HG03135 (cell line): ENCODE data around the gene ABCC12.
"Not testable (repeated sequence)": the region's sequence is repeated elsewhere in the genome, so short reads cannot be mapped to it uniquely, and the experiment has no call there.

ENCODE experiments used
- ATAC-seq: cut with Tn5 transposase; IDR thresholded peaks from one replicate; pipeline ENCODE4 v1.9.1; 2021; ENCODE audit warnings: mild to moderate bottlenecking, moderate library complexity; ENCODE audit not compliant: unreplicated experiment

ABCC12 gene

DNA sequence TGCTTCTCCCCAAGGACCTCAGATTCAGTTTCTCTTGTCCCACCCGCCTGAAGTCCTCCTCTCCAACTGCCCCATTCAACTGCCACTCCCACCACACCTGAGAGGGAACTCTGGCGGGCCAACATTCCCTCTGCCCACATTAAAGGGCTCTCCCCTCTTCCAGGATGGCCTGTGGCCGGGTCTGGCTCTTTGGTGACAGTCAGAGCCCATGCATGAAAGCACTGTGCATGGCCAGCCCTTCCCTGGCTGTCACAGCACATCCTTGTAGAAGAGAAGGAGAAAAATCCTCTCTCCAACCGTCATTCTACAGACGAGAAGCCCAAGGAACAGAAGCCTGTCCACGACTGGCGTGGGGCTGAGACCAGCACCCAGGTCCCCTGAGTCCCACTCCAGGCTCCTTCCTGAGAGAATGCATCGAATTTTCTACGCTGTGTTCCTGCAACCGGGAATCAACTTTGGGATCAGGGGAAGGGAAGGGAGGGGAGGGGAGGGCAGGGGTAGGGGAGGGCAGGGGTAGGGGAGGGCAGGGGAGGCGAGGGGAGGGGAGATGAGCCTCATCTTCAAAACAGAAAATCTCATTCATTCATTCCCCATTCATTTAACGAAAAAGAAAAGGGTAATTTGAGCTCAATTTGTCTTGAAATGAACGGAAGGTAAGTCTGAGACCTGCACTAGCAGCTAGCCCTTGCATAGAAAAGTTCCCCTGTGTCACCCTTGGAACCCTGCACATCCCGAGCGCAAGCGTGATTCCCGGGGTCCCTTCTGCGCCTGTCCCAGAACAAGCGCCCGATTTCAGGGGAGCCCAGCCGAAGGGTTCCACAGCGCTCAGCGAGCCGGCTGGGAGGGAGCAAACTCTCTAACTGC lies at the start of gene ABCC12:
ABCC12 (minus strand) TSS at position 68 of the 864 bp plus-strand sequence. CDS start 9,569 bp downstream, outside the sequence.
- no peak for ATAC-seq

DNA sequence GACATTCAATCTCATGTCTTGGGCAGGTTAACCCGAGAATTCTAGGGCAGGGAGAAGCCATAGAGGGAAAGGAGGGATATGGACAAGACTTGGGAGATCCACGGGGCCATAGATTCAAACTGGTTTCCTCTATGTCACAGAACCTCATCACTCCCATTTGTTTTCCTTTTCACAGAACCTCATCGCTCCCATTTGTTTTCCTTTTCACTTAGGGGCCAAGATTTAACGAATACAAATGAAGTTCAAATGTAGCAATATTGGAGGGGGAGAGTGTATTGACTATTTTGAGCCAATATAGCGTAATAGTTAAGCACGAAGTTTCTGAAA lies 49.0 kb upstream of the ABCC12 start:
- ATAC-seq = no peak

DNA sequence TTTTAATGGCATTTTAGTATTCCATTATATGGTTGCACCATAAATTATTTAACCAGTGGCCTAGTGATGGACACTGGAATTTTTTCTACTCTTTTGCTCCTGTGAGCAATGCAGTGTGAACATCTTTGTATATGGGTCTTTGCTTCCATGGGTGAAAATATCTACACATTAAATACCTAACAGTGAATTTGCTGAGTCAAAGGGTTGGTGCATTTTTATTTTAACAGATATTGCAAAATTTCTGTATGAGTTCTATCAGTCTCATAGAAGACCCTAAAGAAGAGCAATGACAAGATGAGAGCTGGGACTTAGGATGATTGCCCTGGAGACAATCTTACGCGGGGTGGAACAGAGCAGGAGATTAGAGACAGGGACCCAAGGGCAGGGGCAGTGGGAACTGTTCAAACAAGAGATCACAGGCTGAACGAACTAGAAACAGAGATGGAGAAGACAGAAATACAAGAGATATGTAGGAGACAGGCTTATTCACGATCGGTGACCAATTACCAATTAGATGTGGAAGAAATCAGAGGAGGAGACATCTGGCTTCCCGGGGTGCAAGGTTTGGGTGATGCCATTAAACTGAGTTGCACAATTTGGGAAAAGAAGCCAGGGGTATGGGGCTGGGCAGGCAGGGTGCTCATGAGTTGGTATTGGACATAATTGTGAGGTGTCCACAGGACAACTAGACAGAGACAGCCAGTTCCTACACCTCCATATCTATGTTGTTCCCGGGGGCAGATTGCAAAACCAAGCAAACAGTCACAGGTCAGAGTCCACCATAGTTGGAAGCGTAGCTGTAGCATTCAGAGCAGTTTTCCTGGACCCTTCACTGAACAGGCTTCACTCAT lies 48.4 kb upstream of the ABCC12 start:
- ATAC-seq = no peak

DNA sequence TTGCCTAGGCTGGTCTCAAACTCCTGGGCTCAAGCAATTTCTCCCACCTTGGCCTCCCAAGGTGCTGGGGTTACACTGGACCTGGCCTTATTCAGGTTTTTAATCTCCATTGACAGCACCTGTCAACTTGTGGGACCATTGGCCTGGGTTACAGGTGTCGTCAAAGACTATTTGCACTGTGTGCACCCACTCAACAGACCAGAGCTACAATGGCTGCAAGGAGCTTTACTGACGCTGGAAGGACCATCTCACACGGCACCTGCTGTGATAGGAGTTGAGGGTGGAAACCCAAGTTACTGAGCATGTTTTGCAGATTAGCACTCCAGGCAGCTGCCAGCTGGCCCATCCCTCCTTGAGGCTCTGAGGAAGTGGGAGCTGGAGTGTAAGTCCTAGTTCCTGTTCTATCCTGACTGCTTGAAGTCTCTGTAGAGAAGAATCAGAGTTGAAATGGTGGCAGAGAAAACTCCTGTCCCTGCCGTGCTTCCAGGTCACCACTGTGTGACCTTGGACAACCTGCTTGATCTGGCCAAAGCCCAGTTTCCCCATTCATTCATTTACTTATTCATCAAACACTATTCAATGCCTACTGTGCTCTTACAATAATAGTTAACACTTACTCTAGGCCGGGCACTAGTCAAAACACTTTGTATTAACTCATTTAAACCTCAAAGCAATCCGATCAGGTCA lies 45.9 kb upstream of the ABCC12 start:
- ATAC-seq = no peak

DNA sequence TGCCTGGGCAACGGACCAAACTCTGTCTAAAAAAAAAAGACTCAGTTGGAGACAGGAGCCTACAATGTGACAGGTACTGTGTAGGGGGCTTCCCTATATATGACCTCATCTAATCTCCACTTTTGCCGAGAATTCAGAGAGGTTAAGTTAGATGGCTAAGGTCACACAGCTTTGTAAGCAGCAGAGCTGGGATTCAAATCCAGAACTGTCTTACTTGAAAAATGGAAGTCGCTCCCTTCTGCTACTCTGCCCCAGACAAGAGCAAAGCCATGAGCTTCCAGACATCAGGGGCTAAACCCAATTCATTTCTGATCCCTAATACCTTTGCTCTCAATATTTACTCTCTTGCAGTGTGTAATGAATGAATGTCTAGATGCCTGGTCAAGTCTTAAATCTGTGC lies 41.5 kb upstream of the ABCC12 start:
- ATAC-seq = no peak

DNA sequence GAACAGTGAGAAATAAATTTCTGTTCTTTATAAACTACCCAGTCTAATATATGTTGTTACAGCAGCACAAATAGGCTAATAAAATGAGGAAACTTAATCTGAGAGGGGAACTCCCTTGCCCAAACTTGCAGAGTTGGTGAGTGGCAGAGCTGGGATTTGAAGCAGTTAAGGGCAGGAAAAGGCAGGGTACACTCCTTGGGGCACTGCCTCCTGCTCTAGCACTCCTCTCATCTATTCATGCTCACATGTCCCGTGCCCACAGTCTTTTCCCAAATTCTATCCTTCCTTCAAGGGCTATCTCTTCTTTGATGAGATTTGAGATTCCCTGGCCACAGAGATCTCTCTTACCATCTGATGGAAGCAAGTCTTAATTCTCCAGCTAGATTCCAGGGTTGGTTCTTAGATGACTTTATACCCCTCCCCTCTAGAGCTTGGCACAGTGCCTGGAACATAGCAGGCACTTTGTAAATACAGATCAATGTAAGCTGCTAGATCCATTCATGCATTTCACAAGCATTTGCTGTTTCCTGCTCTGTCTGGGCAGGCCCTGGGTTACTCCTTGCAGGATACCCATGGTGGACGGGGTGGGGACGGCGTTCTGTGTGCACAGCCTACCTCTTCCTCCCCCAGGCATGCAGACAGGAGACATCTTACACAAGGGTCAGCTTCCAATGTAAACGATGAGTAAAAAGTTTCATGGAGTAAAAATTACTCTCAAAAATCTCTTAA lies 39.2 kb upstream of the ABCC12 start:
- ATAC-seq = no peak

DNA sequence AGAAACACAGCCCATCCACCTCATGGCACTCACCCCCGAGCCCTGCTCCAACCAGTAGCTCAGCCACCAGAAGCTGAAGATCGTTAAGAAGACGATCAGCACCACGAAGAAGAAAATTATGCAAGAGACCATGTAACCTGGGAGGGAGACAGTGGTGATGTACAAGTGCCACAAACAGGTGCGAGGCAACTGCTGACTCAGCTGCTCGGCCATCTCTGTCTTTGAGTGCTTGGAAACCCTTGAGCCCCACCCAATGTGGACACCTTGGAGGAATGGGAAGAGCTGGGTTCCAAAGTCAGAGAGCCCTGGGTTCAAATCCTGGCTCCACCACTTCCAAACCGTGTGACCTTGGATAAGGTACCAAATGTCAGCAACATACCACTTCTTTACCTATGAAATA lies 38.1 kb upstream of the ABCC12 start:
- ATAC-seq = no peak

DNA sequence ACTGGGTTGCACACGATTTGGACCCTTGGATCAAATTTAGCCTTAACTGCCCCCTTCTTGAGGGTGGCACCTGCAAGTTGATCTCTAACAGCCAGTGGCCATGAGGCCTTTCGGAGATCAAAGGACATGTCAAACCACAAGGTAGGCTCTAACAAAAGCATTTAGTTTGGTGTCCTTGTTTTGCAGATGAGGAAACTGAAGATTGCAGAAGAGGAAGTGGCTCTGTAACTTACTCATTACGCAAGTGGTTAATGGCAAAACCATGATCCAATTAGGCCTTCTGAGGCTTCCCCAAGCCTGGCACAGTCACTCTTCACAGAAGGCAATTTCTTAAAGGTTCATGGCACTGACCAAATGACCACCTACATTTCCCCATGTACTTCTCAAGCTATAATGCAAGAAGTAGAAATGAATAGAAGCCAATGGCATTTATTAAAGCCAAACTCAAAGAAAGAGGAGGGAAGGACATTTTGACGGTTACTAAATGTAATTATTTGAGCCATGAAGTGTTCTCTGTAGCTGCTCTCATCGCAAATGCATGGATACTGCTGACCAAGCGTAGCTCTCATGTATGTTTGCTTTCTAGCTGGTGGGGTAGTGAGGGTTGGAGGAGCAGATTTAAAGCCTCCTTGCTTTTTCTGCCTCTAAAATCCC lies 32.8 kb upstream of the ABCC12 start:
- ATAC-seq = peak; percentile 89

DNA sequence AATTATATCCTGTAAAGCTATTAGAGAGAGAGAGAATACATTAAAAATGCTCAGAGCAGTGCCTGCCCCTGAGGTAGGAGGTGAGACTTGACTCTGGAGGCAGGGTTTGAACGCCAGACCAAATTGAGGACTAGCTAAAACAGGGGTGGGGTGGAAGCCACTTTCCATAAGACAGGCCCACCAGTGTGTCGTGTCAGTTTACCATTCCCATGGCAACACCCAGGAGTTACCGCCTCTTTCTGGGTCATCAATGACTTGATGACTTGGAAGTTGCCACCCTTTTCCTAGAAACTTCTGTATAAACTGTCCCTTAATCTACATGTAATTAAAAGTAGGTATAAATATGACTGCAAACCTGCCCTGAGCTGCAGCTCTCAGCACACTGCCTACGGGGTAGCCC lies 32.0 kb upstream of the ABCC12 start:
- ATAC-seq = no peak

DNA sequence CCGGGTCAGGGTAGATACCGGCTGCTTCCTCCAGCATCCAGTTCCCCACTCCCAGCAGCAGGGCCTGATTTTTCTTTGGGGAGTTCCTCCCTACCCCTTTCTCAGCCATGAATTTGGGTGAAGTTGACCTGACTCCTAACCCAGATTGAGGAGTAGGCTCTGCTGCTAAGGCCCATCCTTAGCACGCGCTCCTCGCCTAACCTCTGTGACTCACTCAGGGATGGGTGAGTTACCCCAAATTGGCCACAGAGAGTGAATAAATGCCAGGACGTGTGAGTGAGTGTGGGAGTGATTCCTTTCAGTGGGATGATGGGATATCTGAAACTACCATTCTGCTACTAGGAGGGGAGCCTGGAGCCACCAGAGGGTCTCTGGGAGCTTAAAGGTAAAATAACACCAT lies 28.9 kb upstream of the ABCC12 start:
- no peak for ATAC-seq

DNA sequence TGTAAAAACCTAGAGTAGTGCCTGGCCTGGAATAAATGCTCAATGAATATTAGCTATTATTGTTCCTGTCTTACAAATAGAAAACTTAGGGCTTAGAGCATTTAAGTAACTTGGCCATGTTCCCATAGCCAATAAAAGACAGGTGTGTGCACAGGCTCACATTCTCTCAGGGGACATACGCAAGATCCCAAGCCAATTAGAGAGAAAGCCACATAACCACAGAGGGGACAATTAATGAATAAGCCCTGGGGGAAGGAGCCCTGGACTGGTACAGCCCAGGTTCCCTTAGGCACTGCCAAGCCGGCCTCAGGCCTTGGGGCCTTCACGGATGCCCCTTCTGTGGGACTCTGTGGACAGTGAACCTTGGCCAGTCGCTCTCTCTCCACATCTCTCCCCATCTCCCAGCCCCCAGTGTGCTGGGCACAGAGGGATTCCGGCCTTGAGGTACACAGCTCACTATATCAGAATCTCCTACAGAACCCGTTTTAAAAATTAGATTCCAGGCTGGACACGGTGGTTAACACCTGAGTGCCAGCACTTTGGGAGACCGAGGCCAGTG lies 27.3 kb upstream of the ABCC12 start:
- ATAC-seq = no peak

DNA sequence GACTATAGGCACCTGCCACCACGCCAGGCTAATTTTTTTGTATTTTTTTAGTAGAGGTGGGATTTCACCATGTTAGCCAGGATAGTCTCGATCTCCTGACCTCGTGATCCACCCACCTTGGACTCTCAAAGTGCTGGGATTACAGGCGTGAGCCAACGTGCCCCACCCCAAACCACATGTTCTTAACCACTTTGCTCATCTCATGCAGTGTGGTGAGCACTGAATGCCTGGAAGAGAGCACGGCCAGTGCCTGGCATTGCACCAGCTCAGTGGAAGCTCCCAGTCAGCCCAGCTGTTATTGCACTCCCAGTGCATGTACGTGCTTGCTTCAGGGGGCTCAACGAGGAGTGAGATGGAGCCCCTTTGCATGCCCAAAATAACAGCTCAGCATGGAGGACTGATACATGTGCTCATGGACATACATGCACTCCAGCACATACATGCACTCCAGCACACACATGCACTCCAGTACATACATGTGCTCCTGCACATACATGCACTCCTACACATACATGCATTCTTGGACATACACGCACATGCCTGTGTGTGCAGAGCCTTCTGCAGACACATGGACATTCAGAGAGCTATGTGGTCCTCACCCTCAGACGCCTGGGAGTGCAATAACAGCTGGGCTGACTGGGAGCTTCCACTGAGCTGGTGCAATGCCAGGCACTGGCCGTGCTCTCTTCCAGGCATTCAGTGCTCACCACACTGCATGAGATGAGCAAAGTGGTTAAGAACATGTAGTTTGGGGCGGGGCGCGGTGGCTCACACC lies 26.1 kb upstream of the ABCC12 start:
- not testable (repeated sequence) for ATAC-seq

DNA sequence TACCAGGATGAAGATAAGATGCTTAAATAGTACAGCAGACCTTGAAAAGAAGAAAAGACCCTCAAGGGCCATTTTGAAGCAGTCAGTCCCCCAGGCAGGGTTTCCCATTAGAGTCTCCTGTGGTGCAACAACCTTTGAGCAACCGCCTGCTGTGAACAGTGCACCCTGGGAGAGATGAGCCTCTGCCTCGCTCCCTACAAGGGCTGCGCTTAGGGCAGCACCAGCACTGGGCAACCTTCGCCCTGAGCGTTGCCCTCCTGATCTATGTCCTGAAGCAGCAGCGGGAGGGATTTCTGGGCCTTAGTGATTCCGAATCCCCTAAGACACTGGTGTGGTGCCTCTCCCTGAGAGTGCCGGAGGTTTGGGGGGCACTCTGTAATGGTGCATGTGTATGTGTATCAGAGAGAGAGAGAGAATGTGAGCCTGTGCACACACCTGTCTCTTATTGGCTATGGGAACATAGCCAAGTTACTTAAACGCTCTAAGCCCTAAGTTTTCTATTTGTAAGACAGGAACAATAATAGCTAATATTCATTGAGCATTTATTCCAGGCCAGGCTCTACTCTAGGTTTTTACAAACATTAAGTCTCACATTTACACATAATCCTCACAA lies 25.2 kb upstream of the ABCC12 start:
- ATAC-seq = no peak

DNA sequence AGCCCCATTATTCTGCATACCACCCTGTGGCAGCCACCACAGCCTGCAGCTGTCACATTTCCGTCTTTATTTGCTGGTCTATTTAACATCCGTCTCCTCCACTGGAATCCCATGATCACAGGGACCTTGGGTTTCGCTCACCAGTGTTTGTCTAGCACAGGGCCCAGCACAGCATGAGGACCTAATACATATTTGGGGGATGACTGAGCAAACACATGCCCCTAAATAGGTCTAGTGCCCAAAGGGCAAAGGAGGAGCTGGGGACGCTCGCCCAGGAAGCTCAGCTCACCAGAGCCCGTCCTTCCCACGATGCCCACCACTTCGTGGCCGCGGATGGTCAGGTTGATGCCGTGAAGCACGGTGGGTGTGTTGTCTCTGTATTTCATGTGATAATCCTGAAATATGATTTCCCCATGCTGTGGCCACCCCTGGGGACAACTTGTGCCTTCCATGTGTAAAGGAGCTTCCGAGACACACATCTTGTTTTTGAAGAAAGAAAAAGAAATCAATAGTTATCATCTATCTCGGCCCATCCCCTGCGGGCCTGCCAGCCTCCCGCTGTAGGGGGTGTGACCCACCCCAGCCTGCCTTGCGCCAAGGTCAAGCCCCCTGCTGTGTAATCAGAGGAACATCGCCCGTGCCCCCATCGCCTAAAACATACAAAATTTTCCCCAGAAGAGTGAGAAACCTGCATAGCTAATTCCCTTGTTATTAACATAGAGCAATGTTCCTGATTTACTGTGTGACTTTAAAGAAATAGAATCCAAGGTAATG lies 21.0 kb upstream of the ABCC12 start:
- ATAC-seq = no peak

DNA sequence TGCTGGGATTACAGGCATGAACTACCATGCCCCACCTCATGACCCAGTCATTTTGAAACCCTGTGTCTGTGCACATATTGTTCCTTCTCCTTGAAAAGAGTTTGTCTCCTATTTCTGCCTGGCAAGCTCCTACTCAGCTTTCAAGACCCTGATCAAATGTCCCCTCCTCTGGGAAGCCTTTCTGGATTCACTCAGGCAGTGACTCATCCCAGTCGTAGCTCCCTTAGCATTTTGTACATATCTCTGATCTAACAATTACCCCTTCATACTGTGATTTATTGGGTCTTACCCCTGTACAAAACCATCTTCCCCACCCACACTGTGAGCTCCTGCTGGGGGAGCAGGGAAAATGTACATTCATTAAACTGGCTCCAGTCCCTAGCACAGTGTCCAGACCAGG lies 18.1 kb upstream of the ABCC12 start:
- ATAC-seq = no peak

DNA sequence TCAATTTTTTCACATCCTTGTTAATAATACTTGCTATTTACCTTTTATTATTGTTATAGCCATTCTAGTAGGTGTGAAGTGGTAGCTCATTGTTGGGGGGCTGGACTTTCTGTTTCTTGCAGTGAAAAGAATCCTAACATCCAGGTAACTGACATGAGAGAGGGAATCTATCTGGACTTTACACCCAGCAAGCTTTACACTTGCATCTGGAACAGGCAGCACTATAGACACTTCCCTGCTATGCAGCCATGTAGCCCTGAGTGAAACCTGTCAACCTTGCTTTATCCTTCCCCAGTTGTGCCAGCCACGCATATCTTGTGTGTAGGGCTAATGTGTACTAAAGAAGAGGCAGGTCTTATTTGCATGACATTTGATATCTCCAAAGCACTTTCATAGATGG lies 16.9 kb upstream of the ABCC12 start:
- no peak for ATAC-seq

DNA sequence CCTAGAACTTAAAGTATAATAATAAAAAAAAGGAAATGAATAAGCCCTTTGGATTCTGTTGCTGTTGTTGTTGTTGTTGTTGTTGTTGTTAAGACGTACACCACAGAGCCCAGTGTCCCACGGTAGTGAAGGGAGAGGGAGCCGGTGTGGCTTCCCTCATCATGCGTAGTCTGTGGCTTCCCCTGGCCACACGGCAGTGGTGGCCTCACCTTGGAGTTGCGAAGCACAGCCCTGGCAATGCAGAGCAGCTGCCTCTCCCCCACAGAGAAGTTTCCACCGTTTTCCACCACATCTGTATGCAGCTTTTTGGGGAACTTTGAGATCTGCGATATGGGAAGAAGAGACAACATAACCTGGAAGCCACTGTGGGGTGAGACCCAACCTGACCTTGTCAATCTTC lies 14.1 kb upstream of the ABCC12 start:
- no peak for ATAC-seq

DNA sequence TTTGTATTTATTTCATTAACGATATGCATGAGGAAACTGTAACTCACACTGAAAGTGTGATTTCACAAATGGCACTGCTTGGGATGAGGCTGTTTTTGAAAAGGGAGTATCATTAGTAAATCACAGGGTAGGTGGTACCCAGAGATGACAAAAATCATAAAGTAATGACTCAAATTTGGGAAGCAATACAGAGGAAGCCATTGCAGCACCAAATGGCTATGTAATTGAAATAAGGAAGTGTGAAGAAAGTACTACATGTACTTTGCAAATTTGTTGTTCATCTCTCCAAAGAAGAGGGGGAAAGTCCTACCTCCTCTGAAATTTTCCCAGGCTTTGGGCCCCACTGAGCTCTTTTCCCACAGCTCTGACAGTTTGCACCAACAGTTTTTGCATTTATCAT lies 12.3 kb upstream of the ABCC12 start:
- no peak for ATAC-seq
